H1 (cell line): Measurements from ENCODE around the gene CDC26. TPM values are rescaled to one million over a fixed set of nuclear protein-coding genes. Genes with fewer than 3 reads are reported as not detected.

Experiments
- CBX8 ChIP-seq: fragments of 300-800, 300-1000 bp; sonication (generic); IDR thresholded peaks from 2 replicates; pipeline ENCODE4 v1.7.1; 2016; ENCODE audit warnings: low read depth, low read length, borderline replicate concordance
- HDAC6 ChIP-seq: IDR thresholded peaks from one replicate; pipeline ENCODE4 v1.7.1; 2012; ENCODE audit warnings: low read depth, mild to moderate bottlenecking, inconsistent platforms, low read length, moderate library complexity
- KDM4A ChIP-seq: IDR thresholded peaks from one replicate; pipeline ENCODE4 v1.7.1; 2012; ENCODE audit warnings: low read depth, mild to moderate bottlenecking, moderate library complexity, low read length, inconsistent platforms; ENCODE audit not compliant: severe bottlenecking
- polyA plus RNA-seq, 7 experiments: library from polyadenylated mRNA; depleted of rRNA in 3 of 7; stranded (reverse) in 5 of 7; unstranded in 2 of 7; fragments of >200 nt in 5 of 7; fragments of 200-250 nt in 2 of 7; gene quantifications; 1 replicate in 5 of 7; 2 replicates in 1 of 7; 4 replicates in 1 of 7; pipeline versions ENCODE4 v1.2.1 to v1.2.3, GENCODE V29; 2011 to 2013; ENCODE audit warnings: missing spikeins in 2 of 7, mixed read lengths in 2 of 7
- total RNA-seq: library from RNA; stranded (reverse); fragmentation: NEBNext Ultra II Directional; extraction: Animal tissue kit (Norgen Biotek cat#: 25700); gene quantifications from 2 replicates; pipeline ENCODE4 v1.2.1, GENCODE V29; 2021
- TF ChIP-seq, protein P1 (sequence below), 3 experiments: IDR thresholded peaks; 1 replicate in 2 of 3; 2 replicates in 1 of 3; pipeline versions ENCODE4 v1.5.1 to v1.6.1; 2011; ENCODE audit warnings: low read length in 3 of 3, mild to moderate bottlenecking in 3 of 3, inconsistent platforms in 2 of 3, low read depth in 1 of 3, moderate library complexity in 1 of 3; ENCODE audit not compliant: insufficient read depth in 1 of 3; ENCODE audit errors: control extremely low read depth in 1 of 3
- TF ChIP-seq, protein P2 (sequence below): IDR thresholded peaks from 2 replicates; pipeline ENCODE4 v1.6.1; 2012; ENCODE audit warnings: low read length, inconsistent platforms

The CDC26 gene
- total and polyA plus RNA-seq, 2 of the 8 experiments (the other 6 are each of a cell fraction or from before 2014, with no cell fraction given): 31.5 to 41.9 TPM

GRCh38 chr9:113310538-113310937, 35.2 kb upstream of the CDC26 start (continued):
- TF ChIP-seq CBX8: no peak
- no peak for TF ChIP-seq HDAC6
- TF ChIP-seq, protein P1, sequence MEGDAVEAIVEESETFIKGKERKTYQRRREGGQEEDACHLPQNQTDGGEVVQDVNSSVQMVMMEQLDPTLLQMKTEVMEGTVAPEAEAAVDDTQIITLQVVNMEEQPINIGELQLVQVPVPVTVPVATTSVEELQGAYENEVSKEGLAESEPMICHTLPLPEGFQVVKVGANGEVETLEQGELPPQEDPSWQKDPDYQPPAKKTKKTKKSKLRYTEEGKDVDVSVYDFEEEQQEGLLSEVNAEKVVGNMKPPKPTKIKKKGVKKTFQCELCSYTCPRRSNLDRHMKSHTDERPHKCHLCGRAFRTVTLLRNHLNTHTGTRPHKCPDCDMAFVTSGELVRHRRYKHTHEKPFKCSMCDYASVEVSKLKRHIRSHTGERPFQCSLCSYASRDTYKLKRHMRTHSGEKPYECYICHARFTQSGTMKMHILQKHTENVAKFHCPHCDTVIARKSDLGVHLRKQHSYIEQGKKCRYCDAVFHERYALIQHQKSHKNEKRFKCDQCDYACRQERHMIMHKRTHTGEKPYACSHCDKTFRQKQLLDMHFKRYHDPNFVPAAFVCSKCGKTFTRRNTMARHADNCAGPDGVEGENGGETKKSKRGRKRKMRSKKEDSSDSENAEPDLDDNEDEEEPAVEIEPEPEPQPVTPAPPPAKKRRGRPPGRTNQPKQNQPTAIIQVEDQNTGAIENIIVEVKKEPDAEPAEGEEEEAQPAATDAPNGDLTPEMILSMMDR (IDR thresholded peaks at IDR 0.05; ENCODE audit: control extremely low read depth in 1 of 3, insufficient read depth in 1 of 3, low read depth in 1 of 3, low read length in 3 of 3): no peak
- TF ChIP-seq, protein P2, sequence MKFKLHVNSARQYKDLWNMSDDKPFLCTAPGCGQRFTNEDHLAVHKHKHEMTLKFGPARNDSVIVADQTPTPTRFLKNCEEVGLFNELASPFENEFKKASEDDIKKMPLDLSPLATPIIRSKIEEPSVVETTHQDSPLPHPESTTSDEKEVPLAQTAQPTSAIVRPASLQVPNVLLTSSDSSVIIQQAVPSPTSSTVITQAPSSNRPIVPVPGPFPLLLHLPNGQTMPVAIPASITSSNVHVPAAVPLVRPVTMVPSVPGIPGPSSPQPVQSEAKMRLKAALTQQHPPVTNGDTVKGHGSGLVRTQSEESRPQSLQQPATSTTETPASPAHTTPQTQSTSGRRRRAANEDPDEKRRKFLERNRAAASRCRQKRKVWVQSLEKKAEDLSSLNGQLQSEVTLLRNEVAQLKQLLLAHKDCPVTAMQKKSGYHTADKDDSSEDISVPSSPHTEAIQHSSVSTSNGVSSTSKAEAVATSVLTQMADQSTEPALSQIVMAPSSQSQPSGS: no peak
- TF ChIP-seq KDM4A: no peak
